CD4-positive, alpha-beta T cell treated with Interleukin-15 for 4 hours (primary cell): ENCODE results near the gene RNF213.
"Not testable (repeated sequence)": the region's sequence is repeated elsewhere in the genome, so short reads cannot be mapped to it uniquely, and the experiment has no call there.

Experiments used
- DNase-seq: peaks from one replicate; pipeline ENCODE4 v3.0.0-alpha.2; 2020; ENCODE audit warnings: low spot score

The RNF213 gene

GRCh38 chr17:80320496-80320895 is 59.8 kb downstream of the RNF213 start:
- DNase-seq = no peak

- DNase-seq = no peak
Measured at GRCh38 chr17:80322864-80323263, 62.2 kb downstream of the RNF213 start.

GRCh38 chr17:80323982-80324381 is 63.3 kb downstream of the RNF213 start:
- DNase-seq = no peak

- DNase-seq = no peak
Measured at GRCh38 chr17:80327518-80327917, 66.9 kb downstream of the RNF213 start.

- no peak for DNase-seq
Measured at GRCh38 chr17:80328634-80329380, 68.2 kb downstream of the RNF213 start.

- DNase-seq = not testable (repeated sequence)
Measured at GRCh38 chr17:80329421-80329820, 68.8 kb downstream of the RNF213 start.

GRCh38 chr17:80330276-80330675 is 69.6 kb downstream of the RNF213 start:
- no peak for DNase-seq

GRCh38 chr17:80330938-80331337 is 70.3 kb downstream of the RNF213 start:
- DNase-seq = not testable (repeated sequence)

- DNase-seq = no peak
Measured at GRCh38 chr17:80331820-80332219, 71.2 kb downstream of the RNF213 start.

GRCh38 chr17:80337195-80337895 is 76.7 kb downstream of the RNF213 start:
- no peak for DNase-seq

GRCh38 chr17:80339118-80339517 is 78.5 kb downstream of the RNF213 start:
- no peak for DNase-seq

- no peak for DNase-seq
Measured at GRCh38 chr17:80339731-80340456, 79.2 kb downstream of the RNF213 start.

GRCh38 chr17:80345321-80345720 is 84.7 kb downstream of the RNF213 start:
- DNase-seq = no peak

- DNase-seq = no peak
Measured at GRCh38 chr17:80345841-80346497, 85.3 kb downstream of the RNF213 start.

GRCh38 chr17:80346498-80347275 is 86.0 kb downstream of the RNF213 start:
- no peak for DNase-seq

- no peak for DNase-seq
Measured at GRCh38 chr17:80347536-80347935, 86.9 kb downstream of the RNF213 start.

- DNase-seq = no peak
Measured at GRCh38 chr17:80347948-80348351, 87.3 kb downstream of the RNF213 start.

- DNase-seq = no peak
Measured at GRCh38 chr17:80348551-80349150, 88.0 kb downstream of the RNF213 start.

GRCh38 chr17:80349151-80349651 is 88.5 kb downstream of the RNF213 start:
- DNase-seq = no peak

GRCh38 chr17:80349751-80350150 is 89.1 kb downstream of the RNF213 start:
- no peak for DNase-seq
